GM18858 (cell line): Measurements from ENCODE around the gene HDAC4.

Source experiments
- ATAC-seq: cut with Tn5 transposase; IDR thresholded peaks from one replicate; pipeline ENCODE4 v1.9.1; 2021; ENCODE audit not compliant: unreplicated experiment

Gene HDAC4

GRCh38 chr2:239116456-239117246 lies 284.2 kb downstream of the HDAC4 start:
- no peak for ATAC-seq

GRCh38 chr2:239115616-239116015 lies 285.2 kb downstream of the HDAC4 start:
- ATAC-seq: no peak

- ATAC-seq: no peak
Measured at GRCh38 chr2:239114616-239115265, 286.1 kb downstream of the HDAC4 start.

GRCh38 chr2:239114119-239114581 lies 286.7 kb downstream of the HDAC4 start:
- no peak for ATAC-seq

- no peak for ATAC-seq
Measured at GRCh38 chr2:239113615-239114014, 287.2 kb downstream of the HDAC4 start.

GRCh38 chr2:239113171-239113570 lies 287.6 kb downstream of the HDAC4 start:
- no peak for ATAC-seq

- no peak for ATAC-seq
Measured at GRCh38 chr2:239112127-239112774, 288.6 kb downstream of the HDAC4 start.

GRCh38 chr2:239111401-239112100 lies 289.3 kb downstream of the HDAC4 start:
- ATAC-seq: no peak

GRCh38 chr2:239110595-239111048 lies 290.2 kb downstream of the HDAC4 start:
- ATAC-seq: no peak

GRCh38 chr2:239109928-239110545 lies 290.8 kb downstream of the HDAC4 start:
- no peak for ATAC-seq

GRCh38 chr2:239109041-239109927 lies 291.5 kb downstream of the HDAC4 start:
- ATAC-seq: no peak

- no peak for ATAC-seq
Measured at GRCh38 chr2:239108459-239108858, 292.4 kb downstream of the HDAC4 start.

GRCh38 chr2:239107936-239108335 lies 292.9 kb downstream of the HDAC4 start:
- ATAC-seq: no peak

GRCh38 chr2:239106966-239107365 lies 293.9 kb downstream of the HDAC4 start:
- ATAC-seq: no peak

- ATAC-seq: no peak
Measured at GRCh38 chr2:239106314-239106908, 294.4 kb downstream of the HDAC4 start.

- no peak for ATAC-seq
Measured at GRCh38 chr2:239105234-239105633, 295.6 kb downstream of the HDAC4 start.

- ATAC-seq: no peak
Measured at GRCh38 chr2:239104800-239105199, 296.0 kb downstream of the HDAC4 start.

GRCh38 chr2:239103125-239104098 lies 297.4 kb downstream of the HDAC4 start:
- ATAC-seq: no peak
